Mucosa of rectum (tissue), 2 donors: ENCODE measurements around the gene EIPR1.

ENCODE experiments used
- H3K27ac ChIP-seq, 2 donors: one replicate each; pipeline ENCODE4 v1.7.0; 2013; ENCODE audit warnings: inconsistent platforms in 2 of 2, low read depth in 2 of 2, low read length in 2 of 2
- H3K27me3 ChIP-seq, 2 donors: one replicate each; pipeline ENCODE4 v1.7.0; 2013; ENCODE audit warnings: low read length in 2 of 2; ENCODE audit not compliant: control insufficient read depth in 2 of 2, insufficient read depth in 2 of 2
- H3K36me3 ChIP-seq, 2 donors: one replicate each; pipeline ENCODE4 v1.7.0; 2013; ENCODE audit warnings: low read length in 2 of 2; ENCODE audit not compliant: control insufficient read depth in 2 of 2, insufficient read depth in 2 of 2
- H3K4me1 ChIP-seq, 2 donors: one replicate each; pipeline ENCODE4 v1.7.0; 2013; ENCODE audit warnings: low read length in 2 of 2, mild to moderate bottlenecking in 1 of 2; ENCODE audit not compliant: control insufficient read depth in 2 of 2, insufficient read depth in 2 of 2
- H3K4me3 ChIP-seq, 2 donors: one replicate each; pipeline ENCODE4 v1.7.0; 2013; ENCODE audit warnings: low read length in 2 of 2
- H3K9ac ChIP-seq, 2 donors: one replicate each; pipeline ENCODE4 v1.7.0; 2013; ENCODE audit warnings: low read length in 2 of 2, low read depth in 1 of 2, mild to moderate bottlenecking in 1 of 2
- H3K9me3 ChIP-seq, 2 donors: one replicate each; pipeline ENCODE4 v1.7.0; 2013; ENCODE audit warnings: low read length in 2 of 2; ENCODE audit not compliant: control insufficient read depth in 2 of 2
- donor health status: healthy.
- donor health status: Normal muscosa, but diverticular disease.

Gene EIPR1

DNA sequence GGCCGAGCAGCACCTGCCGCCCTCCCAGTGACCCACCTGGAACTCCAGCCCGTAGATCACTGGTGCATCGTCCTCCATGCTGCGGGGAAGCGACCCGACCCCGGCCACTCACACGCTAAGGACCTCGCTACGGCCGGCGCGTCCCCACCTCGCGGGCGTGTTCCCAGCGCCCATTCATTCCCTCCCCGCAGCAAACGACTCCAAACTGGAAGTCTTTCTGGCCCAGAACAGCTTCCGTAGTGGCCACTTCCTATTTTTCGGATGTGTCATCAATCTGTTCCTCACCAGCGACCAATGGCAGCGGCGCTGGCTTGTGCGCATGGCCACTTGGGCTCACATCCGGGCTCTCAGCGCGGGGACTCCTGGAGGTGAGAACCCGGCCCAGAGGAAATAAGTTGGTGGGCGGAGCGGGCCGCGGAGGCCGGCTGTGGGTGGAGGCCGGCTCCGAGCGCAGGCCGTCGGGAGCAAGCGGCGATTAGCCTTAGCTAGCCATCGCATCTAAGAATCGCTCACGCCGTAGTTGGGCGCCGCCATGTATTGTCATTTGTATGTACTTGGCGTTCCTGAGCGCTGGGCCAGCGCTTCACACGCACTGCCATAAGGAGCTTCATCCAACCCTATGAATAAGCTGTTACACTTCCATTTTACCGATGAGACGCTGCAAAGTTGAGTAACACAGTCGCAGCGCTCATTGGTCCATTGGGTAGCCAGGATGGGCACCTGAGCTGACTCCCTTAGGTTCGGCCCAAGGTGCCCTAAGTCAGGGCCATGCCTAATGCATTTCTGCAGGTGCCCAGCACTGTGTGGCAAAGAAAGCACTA, at the start of gene EIPR1:
Gene EIPR1, minus strand, starts transcription at position 207 of the 821 bp plus-strand sequence. Its CDS starts 129 bp downstream, at position 78.
- H3K4me3 ChIP-seq = peak within 1 kb of the TSS; percentile 90 to 93
- H3K9me3 ChIP-seq = no peaks in the 10 kb centered on the region
- H3K27me3 ChIP-seq = no peaks in the 10 kb centered on the region
- H3K36me3 ChIP-seq = peaks cover 0 to 2% of the 10 kb centered on the region in 2 donors
- peaks cover 23 to 24% of the 10 kb centered on the region in 2 donors for H3K4me1 ChIP-seq
- H3K27ac ChIP-seq = peak within 1 kb of the TSS; percentile 82 to 91
- peak within 1 kb of the TSS; percentile 68 to 76 for H3K9ac ChIP-seq

DNA sequence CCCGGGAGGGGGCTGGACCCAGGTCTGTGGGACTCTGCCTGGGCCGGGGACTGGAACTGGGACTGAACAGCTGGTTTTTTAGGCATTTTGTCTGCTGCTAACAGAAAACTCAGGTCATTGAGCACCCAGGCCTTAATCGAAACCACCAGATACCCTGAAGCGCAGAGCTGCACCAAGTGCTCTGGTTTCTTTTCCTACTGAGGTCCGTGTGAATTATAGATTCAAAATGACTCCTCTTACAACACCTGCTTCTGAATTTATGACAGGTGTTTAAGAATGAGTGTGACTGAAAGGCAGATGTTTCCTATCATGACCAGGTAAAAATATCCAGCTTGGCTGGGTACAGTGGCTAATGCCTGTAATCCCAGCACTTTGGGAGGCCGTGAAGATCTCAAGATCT, 49.7 kb upstream of the EIPR1 start:
- Histone ChIP-seq H3K4me1 (no peaks in the 10 kb centered on the region), H3K4me3 (no peak overlapping the region), H3K9me3 (no peaks in the 10 kb centered on the region), H3K27me3 (no peaks in the 10 kb centered on the region), H3K9ac (no peak overlapping the region), H3K27ac (no peak overlapping the region), H3K36me3 (peaks cover 52 to 73% of the 10 kb centered on the region in 2 donors)

DNA sequence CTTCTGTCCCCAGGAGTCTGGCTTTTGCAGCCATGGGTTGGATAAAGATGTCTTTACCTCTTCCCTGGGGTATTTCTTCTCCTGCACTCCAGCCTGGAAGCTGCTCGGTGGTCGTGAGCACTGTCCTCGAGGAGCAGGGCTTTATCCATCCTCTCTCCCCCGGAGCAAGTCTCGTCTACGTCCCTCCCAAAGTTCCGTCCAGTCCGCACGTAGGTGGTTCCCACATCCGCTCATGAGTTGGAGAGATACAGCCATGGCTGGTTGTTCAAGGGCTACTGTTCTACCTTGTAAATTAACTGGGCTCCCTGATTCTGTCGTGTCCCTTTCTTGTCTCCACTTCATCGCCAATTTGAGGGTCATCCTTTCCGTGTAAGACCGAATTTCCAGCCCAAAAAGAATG, 49.0 kb upstream of the EIPR1 start:
- H3K4me1 ChIP-seq = no peaks in the 10 kb centered on the region
- H3K9me3 ChIP-seq = no peaks in the 10 kb centered on the region
- H3K27ac ChIP-seq = no peak overlapping the region
- H3K9ac ChIP-seq = no peak overlapping the region
- H3K36me3 ChIP-seq = peaks cover 56 to 78% of the 10 kb centered on the region in 2 donors
- no peaks in the 10 kb centered on the region for H3K27me3 ChIP-seq
- no peak overlapping the region for H3K4me3 ChIP-seq

DNA sequence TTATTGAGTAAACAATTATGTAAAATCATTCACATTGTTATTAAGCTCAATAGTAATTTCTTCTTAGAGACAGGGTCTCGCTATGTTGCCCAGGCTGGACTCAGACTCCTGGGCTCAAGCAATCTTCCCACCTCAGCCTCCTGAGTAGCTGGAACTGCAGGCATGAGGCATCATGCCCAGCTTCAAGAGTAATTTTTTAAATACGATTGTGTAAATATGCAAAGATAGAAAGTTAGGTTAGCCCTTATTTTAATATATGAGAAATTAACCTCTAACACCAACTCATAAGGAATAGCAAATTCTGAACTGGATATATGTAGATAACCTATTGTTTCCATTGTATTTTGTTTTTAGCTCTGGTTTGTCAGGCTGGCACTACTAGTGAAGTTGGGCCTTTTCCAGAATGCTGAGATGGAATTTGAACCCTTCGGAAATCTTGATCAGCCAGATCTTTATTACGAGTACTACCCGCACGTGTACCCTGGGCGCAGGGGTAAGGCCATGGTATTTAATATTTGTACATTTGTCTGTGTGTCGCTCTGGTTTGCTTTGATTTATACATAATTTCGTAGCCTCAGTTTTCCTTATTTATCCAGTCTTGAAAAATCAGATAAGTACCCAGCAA, 46.7 kb upstream of the EIPR1 start:
- H3K9ac ChIP-seq = no peak overlapping the region
- H3K4me3 ChIP-seq = no peak overlapping the region
- no peaks in the 10 kb centered on the region for H3K4me1 ChIP-seq
- peaks cover 60 to 67% of the 10 kb centered on the region in 2 donors for H3K36me3 ChIP-seq
- H3K9me3 ChIP-seq = no peaks in the 10 kb centered on the region
- H3K27me3 ChIP-seq = no peaks in the 10 kb centered on the region
- H3K27ac ChIP-seq = no peak overlapping the region

DNA sequence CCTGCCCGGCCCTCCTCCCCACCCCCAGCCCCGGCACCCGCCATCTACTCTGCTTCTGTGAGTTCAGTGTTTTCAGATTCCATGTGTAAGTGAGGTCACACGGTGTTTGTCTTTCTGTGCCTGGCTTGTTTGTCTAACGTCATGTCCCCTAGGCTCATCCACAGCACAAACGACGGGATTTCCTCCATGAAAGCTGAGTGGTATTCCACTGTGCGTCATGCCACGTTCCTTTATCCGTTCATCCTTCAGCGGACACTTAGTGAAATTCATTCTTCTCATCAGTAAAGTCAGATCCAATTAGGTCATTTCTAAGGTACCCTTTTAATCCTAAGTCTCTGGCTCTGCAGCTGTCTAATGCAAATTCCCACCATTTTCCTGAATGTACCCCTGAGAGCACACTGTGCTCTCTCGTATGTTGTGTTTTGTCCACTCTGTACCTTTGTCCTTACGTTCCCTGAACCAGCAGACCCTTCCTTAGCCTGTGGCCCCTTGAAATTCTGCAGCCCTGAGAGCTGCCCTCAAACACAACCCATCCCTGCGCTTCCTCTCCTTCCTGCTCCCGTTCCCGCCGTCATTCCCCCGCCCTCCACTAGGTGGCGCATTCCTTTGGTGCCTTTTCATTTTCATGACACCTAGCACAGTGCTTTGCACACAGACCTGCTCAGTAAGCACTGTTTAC, 46.0 kb upstream of the EIPR1 start:
- Histone ChIP-seq H3K9ac (no peak overlapping the region), H3K4me1 (no peaks in the 10 kb centered on the region), H3K27ac (no peak overlapping the region), H3K4me3 (no peak overlapping the region), H3K9me3 (no peaks in the 10 kb centered on the region), H3K36me3 (peaks cover 57 to 61% of the 10 kb centered on the region in 2 donors), H3K27me3 (no peaks in the 10 kb centered on the region)

DNA sequence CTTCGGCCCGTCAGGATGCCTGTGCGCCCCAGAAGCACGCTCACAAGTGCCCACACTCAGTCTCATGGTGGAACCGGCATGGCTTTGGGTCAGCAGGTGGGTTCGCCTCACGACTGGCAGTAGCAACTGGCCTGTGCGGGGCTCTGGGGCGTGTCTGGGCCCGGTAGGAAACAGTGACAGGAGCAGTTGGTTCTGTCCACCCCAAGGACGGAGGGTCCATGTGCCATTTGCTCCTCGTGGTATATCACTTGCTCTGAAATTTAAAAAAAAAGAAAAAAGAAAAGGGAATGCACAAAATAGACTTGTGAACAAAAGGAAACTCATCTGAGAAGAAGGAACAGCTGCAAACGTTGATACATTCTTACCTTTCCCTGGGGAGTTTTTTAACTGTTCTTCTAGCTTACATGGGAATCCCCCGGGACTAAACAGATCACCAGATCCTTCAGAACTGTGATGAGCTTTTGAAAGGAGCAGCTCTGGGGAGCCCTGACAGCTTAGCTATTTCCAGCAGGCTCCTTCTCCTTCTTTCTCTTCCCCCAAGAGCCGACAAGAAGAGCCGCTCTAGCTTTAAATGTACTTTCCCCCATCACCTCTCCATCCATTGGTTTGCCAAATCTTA, 44.7 kb upstream of the EIPR1 start:
- Histone ChIP-seq H3K27me3 (no peaks in the 10 kb centered on the region), H3K9me3 (no peaks in the 10 kb centered on the region), H3K4me3 (no peak overlapping the region), H3K9ac (no peak overlapping the region), H3K36me3 (peaks cover 51 to 52% of the 10 kb centered on the region in 2 donors), H3K4me1 (no peaks in the 10 kb centered on the region), H3K27ac (no peak overlapping the region)

DNA sequence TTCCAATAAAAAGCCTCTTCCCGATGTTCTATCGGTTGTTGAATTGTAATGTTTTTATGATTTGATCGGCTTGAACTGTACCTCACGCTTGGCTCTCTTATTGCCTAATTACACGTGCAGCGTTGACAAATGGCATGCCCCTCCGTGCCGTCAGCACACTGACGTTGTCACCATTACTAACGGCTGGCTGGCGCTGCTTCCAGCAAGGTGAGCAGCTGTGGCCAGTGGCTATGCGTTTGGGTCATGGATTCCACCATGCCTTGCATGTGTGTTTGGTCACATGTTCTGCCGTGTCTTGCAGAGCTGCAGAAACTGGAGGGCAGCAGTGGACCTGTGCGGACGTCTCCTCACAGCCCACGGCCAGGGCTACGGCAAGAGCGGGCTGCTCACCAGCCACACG, 44.0 kb upstream of the EIPR1 start:
- Histone ChIP-seq H3K9me3 (no peaks in the 10 kb centered on the region), H3K36me3 (peaks cover 46 to 49% of the 10 kb centered on the region in 2 donors), H3K4me1 (no peaks in the 10 kb centered on the region), H3K27ac (no peak overlapping the region), H3K9ac (no peak overlapping the region), H3K4me3 (no peak overlapping the region), H3K27me3 (no peaks in the 10 kb centered on the region)

DNA sequence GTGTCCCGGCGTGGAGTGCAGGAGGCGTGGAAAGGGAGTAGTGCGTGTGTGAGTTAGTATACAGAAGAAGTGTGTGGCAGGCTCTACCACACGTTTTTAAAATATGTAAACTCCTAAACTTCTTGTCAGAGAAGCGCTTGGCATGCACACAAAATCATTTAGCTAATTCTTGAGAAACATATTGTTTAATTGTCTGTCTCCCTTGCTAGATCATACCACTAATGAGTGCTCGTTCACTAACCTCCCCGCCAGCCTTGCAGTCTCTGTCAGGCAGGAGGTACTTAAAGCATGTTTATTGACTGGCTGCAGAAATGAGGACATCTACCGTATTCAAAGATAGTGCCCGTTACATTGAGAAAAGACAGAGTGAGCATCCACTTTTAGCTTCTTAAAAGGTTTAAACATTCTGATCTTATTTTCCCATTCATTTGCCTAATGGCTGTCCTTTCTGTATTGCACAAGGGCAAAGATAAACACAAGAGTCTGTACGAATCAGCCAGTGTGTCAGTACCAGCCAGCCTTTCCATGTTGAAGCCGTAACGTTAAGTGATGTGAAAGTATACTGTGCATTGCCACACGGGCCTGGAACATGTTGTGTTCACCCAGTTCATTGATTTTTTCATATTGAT, 43.3 kb upstream of the EIPR1 start:
- Histone ChIP-seq H3K27me3 (no peaks in the 10 kb centered on the region), H3K4me3 (no peak overlapping the region), H3K9me3 (no peaks in the 10 kb centered on the region), H3K4me1 (no peaks in the 10 kb centered on the region), H3K36me3 (peaks cover 41 to 43% of the 10 kb centered on the region in 2 donors), H3K27ac (no peak overlapping the region), H3K9ac (no peak overlapping the region)

DNA sequence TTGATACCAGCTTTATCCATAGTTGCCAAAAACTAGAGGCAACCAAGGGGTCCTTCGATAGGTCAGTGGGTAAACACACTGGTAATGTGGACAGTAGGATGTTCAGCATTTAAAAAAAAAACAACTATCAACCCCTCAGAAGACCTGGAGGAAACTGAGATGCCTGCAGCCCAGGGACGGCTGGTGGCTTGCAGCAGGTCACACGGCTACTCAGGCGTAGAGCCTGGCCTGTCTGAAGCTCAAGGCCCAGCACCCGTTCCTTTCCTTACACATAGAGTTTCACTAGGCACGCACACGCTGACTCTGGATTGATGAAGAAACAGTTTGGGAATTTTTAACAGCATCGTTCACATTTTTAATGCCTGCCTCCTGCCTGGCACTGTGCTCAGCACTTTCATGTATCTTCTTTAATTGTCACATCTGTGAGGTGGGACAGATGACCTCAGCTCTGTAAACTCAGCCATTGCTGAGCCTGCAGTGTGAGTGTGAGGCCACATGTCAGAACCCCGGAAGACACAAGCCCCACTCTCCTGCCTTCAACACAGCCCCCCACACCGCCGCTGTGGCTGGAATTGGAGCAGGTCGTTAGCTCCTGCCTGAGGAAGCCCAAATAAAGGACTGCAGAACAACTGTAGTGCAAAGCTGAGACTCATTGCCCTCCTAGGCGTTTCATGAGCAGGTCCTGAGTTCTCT, 42.6 kb upstream of the EIPR1 start:
- H3K27ac ChIP-seq = no peak overlapping the region
- H3K4me3 ChIP-seq = no peak overlapping the region
- H3K9ac ChIP-seq = no peak overlapping the region
- H3K9me3 ChIP-seq = no peaks in the 10 kb centered on the region
- no peaks in the 10 kb centered on the region for H3K27me3 ChIP-seq
- no peaks in the 10 kb centered on the region for H3K4me1 ChIP-seq
- H3K36me3 ChIP-seq = peaks cover 40% of the 10 kb centered on the region in 2 donors
